Fibroblast of mammary gland (primary cell): ENCODE results near the gene GOLGA6L7.

Source experiments
- DNase-seq: peaks from one replicate; pipeline ENCODE4 v3.0.0-alpha.2; 2010; ENCODE audit warnings: low read depth
- H3K4me3 ChIP-seq: 2 replicates; pipeline ENCODE4 v1.5.1; 2011; ENCODE audit warnings: low read depth, mild to moderate bottlenecking, low read length, moderate library complexity; ENCODE audit not compliant: control insufficient read depth
- TF ChIP-seq, protein P1 (sequence below): conservative IDR thresholded peaks from 2 replicates; pipeline ENCODE4 v1.5.1; 2011; ENCODE audit warnings: low read depth, low read length, inconsistent platforms; ENCODE audit not compliant: control insufficient read depth, insufficient read depth

Gene GOLGA6L7

DNA sequence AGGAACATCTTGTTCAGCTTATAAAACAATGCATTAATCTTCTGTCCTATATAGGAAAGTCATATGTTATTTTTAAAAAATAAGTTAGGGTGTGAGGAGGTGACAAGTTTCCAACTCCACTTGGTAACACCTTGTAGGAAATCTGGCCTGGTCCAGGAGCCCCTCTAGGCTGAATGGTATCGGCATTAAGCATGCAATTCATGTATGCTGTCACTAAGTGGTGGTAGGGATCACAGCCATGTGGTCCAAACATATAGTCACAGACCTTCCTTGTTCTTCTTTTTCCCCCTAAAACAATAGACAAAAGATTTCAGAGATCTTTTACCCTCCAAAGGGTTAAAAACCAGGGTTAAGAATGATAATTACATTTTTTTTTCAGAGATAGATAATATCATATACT, 33.2 kb upstream of the GOLGA6L7 start:
- TF ChIP-seq, protein P1, sequence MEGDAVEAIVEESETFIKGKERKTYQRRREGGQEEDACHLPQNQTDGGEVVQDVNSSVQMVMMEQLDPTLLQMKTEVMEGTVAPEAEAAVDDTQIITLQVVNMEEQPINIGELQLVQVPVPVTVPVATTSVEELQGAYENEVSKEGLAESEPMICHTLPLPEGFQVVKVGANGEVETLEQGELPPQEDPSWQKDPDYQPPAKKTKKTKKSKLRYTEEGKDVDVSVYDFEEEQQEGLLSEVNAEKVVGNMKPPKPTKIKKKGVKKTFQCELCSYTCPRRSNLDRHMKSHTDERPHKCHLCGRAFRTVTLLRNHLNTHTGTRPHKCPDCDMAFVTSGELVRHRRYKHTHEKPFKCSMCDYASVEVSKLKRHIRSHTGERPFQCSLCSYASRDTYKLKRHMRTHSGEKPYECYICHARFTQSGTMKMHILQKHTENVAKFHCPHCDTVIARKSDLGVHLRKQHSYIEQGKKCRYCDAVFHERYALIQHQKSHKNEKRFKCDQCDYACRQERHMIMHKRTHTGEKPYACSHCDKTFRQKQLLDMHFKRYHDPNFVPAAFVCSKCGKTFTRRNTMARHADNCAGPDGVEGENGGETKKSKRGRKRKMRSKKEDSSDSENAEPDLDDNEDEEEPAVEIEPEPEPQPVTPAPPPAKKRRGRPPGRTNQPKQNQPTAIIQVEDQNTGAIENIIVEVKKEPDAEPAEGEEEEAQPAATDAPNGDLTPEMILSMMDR = no peak
- DNase-seq = no peak
- no peak overlapping the region for H3K4me3 ChIP-seq

DNA sequence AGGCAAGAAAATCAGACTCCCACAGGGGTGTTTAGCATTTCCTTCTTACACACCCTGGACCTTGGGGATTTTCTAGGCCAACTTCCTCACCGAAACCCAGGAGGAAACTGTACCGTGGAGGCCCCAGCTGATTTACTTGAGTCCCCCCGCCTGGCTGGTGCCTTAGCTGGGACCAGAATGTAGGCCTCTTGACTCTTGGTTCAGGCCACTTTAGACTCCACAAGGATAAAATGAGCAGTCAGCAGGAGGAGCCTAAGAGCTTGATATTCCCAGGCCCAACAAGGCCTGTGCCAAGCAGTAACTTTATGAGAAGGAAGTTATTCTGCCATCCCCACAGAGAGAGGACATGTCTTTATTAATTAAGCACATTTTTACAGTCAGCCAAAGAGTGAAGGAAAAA, 32.7 kb upstream of the GOLGA6L7 start:
- TF ChIP-seq, protein P1 = no peak
- peak; percentile 10 for DNase-seq
- no peak overlapping the region for H3K4me3 ChIP-seq

DNA sequence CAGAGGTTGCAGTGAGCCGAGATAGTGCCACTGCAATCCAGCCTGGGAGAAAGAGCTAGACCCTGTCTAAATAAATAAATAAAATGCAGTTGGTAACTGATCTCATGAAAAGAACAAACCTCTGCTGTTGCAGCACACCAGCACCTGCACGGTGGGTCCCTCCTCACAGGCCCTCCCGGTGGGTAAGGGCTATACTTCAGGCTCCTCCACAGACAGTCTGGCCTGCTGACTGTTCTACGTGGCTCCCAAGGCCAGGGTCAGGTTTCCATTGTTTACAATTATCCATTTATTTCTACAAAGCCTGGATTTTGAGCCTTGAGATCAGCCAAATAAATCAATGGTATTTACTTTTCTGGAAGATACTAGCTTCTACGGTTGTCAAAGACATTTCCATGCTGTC, 32.2 kb upstream of the GOLGA6L7 start:
- no peak overlapping the region for H3K4me3 ChIP-seq
- no peak for DNase-seq

DNA sequence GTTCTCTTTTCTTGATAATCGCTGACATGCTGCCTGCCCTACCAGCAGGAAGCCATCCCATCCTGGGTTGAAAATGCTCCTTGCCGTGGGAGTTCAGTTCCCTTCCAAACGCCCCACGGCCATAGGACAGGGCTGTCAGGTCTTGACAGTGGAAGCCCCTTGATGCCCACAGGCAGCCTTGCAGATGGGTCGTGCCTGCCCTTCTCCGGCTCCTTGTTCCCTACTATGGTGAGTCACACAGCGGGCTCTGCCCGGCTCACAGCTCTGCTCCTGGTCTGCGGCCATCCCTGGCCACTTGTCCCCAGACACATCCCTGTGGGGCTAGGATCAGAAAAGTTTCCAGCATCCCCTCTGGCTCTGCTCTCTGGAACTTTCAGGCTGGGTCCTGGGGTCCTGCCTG, 31.1 kb upstream of the GOLGA6L7 start:
- TF ChIP-seq, protein P1 = no peak
- DNase-seq = no peak
- no peak overlapping the region for H3K4me3 ChIP-seq

More for the DNA sequence above, 32.2 kb upstream of the GOLGA6L7 start:
- TF ChIP-seq, protein P1 = no peak

DNA sequence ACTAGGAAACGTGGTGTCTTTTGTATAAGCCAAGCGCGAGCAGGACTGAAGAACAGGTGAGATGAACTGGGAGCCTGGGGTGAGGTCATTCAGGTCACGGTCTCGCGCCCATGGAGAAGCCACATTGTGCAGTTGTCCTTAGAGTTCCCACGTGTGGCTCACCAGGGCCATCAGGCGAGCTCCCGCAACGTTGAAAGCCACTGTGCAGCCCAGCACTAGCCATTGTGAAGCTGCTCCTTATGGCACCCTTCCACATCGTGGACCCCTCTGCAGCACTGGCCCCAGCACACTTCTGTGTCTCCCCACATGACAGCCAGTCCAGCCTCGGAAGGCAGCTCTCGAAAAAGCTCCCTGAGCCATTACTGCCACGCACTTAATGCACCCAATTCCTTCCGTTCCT, 29.8 kb upstream of the GOLGA6L7 start:
- DNase-seq = no peak
- TF ChIP-seq, protein P1 = no peak

DNA sequence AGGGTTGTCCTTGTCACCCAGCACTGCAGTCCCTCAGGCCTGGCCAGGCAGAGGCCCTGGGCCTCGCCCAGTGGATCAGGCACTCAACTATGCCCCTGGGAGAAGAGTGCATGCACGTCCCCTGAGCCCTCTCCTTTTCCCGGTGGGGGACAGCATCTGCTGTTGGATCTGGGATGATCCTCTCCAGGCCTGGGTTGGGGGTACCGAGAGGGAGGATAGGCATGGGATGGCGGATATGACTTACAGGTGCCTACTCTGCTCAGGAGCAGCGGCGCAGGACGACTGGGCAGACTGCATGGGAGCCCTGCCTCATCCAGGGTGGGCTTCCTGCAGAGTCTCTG, 28.4 kb upstream of the GOLGA6L7 start:
- no peak overlapping the region for H3K4me3 ChIP-seq
- TF ChIP-seq, protein P1 = no peak
- DNase-seq = no peak

More for the DNA sequence above, 29.8 kb upstream of the GOLGA6L7 start:
- no peak overlapping the region for H3K4me3 ChIP-seq

DNA sequence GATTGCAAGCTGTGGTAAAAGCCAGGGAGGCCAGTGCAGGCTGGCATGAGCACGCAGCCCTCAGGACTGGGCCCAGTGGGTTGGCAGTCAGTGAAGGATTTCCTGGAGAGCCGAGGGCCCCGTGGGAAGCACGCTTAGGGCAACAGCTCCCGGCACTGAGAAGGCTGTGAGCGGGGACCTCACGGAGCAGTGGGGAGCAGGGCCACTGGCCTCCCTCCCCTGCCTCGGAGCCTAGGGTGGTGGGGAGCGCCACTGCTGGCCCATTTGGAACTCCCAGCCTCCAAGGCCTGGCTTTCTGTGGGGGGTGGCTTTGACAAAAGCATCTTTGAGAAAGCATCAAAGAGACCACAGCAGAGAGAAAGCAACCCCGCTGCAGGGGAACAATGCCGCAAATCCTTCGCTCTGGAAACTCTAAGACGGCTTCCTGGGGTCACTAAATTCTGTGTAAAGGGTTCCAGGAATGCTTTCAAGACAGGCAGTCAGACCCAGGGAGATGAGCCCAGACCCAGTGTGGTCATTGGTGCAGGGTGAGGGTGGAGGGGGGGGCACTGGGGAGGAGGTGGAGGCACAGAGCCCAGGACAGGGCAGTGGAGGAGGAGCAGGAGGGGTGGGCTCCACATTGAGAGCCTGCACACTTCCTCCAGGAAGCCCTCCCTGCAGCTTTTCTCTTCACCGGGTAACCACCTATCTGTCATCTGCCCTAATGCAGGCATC, 27.8 kb upstream of the GOLGA6L7 start:
- H3K4me3 ChIP-seq = no peak overlapping the region
- DNase-seq = no peak
- TF ChIP-seq, protein P1 = no peak
